ENCODE data around the gene SPON2.

Gene SPON2

GRCh38 chr4:1171311-1172227 is 814 bp downstream of the SPON2 start:
- no peak for DNase-seq

- no peak for DNase-seq
Observed at GRCh38 chr4:1170976-1171310, 1.4 kb downstream of the SPON2 start.

- DNase-seq, result no peak
Observed at GRCh38 chr4:1170156-1170975, 2.0 kb downstream of the SPON2 start.

- DNase-seq, result no peak
Observed at GRCh38 chr4:1169691-1170096, 2.7 kb downstream of the SPON2 start.

GRCh38 chr4:1169171-1169671 is 3.2 kb downstream of the SPON2 start:
- no peak for DNase-seq

- DNase-seq, result no peak
Observed at GRCh38 chr4:1168191-1169101, 3.9 kb downstream of the SPON2 start.

- peak; percentile 81 for DNase-seq
Observed at GRCh38 chr4:1167244-1167949, 5.0 kb downstream of the SPON2 start.

GRCh38 chr4:1166509-1167243 is 5.7 kb downstream of the SPON2 start:
- no peak for DNase-seq

GRCh38 chr4:1164956-1165545 is 7.3 kb downstream of the SPON2 start:
- no peak for DNase-seq

GRCh38 chr4:1164444-1164843 is 7.9 kb downstream of the SPON2 start:
- DNase-seq, result no peak

GRCh38 chr4:1164040-1164439 is 8.3 kb downstream of the SPON2 start:
- no peak for DNase-seq

- DNase-seq, result no peak
Observed at GRCh38 chr4:1160351-1160750, 12.0 kb downstream of the SPON2 start.

- DNase-seq, result no peak
Observed at GRCh38 chr4:1156069-1156468, 16.3 kb downstream of the SPON2 start.

- no peak for DNase-seq
Observed at GRCh38 chr4:1155314-1155713, 17.1 kb downstream of the SPON2 start.

GRCh38 chr4:1154523-1155182 is 17.7 kb downstream of the SPON2 start:
- DNase-seq, result no peak

- DNase-seq, result no peak
Observed at GRCh38 chr4:1154126-1154522, 18.3 kb downstream of the SPON2 start.

- no peak for DNase-seq
Observed at GRCh38 chr4:1153567-1154090, 18.8 kb downstream of the SPON2 start.

GRCh38 chr4:1152290-1152689 is 20.1 kb downstream of the SPON2 start:
- no peak for DNase-seq

- DNase-seq, result no peak
Observed at GRCh38 chr4:1151541-1151940, 20.8 kb downstream of the SPON2 start.

- DNase-seq, result no peak
Observed at GRCh38 chr4:1150875-1151274, 21.5 kb downstream of the SPON2 start.

Measured in fibroblast of skin of abdomen (primary cell).